ENCODE data around the gene PEX16. TPM values are rescaled to one million over a fixed set of nuclear protein-coding genes. Genes with fewer than 3 reads are reported as not detected.

Gene PEX16
- total and polyA plus RNA-seq, 9 of the 15 experiments (the other 6 are each of a cell fraction or from before 2014, with no cell fraction given), result 1.5 to 43.9 (median 14.6) TPM

- H4K20me1 ChIP-seq (replicated peaks; ENCODE audit: control insufficient read depth, insufficient read depth, low read length), result 0 out of 2 replicates have a peak, but pooled peaks cover 3% of the 10 kb centered on the region
- peak overlapping the region in 1 of 2 experiments; percentile 38; a peak in 1 of 4 replicates for H3K9ac ChIP-seq (ENCODE audit: insufficient read depth in 1 of 2, low read depth in 2 of 2, low read length in 2 of 2)
- no peaks in the 10 kb centered on the region for H3K79me2 ChIP-seq (ENCODE audit: control insufficient read depth, insufficient read depth, low read length)
- H3K27me3 ChIP-seq (ENCODE audit: control insufficient read depth in 2 of 2, insufficient read depth in 2 of 2, low read length in 2 of 2), result no peaks in the 10 kb centered on the region
- H3K9me3 ChIP-seq (replicated peaks; ENCODE audit: control insufficient read depth, insufficient read depth, low read depth, low read length), result no peaks in the 10 kb centered on the region
- H3K4me1 ChIP-seq (replicated peaks in 1 of 2; ENCODE audit: control insufficient read depth in 2 of 2, insufficient read depth in 2 of 2, low read length in 2 of 2), result peaks cover 8 to 55% of the 10 kb centered on the region in 2 experiments; a peak in 4 of 5 replicates
- H3K27ac ChIP-seq (ENCODE audit: extremely low read depth, low read depth, low read length), result no peak overlapping the region
- no peak overlapping the region for H3K4me2 ChIP-seq (ENCODE audit: insufficient read depth, low read length)
- no TSS peak for BruUV-seq (replicated peaks)
- TF ChIP-seq NR2C1 (IDR thresholded peaks at IDR 0.05) (no peak), NR2C1 (tag; IDR thresholded peaks at IDR 0.05) (no peak), POLR2G (IDR thresholded peaks at IDR 0.05; ENCODE audit: low read depth, low read length) (peak; percentile 69), MXI1 (IDR thresholded peaks at IDR 0.05; ENCODE audit: low read depth, low read length) (no peak), POLR2H (tag; IDR thresholded peaks at IDR 0.05; ENCODE audit: low read depth) (no peak), NBN (IDR thresholded peaks at IDR 0.05; ENCODE audit: low read depth) (no peak), ZNF175 (CRISPR knock-in tag; IDR thresholded peaks at IDR 0.05; ENCODE audit: low read depth) (no peak), KAT2B (IDR thresholded peaks at IDR 0.05; ENCODE audit: low read depth, low read length) (no peak), TCF3 (CRISPR knock-in tag; IDR thresholded peaks at IDR 0.05) (no peak), NFIC (IDR thresholded peaks at IDR 0.05) (no peak)
- POLR2A ChIA-PET, result interaction anchor here (0.6 to 1.1 kb wide), 2 partner anchors 11 to 331 kb away, joined by 3 read pairs; no protein-coding TSS in a partner anchor
- ATAC-seq (no peak; the same call in 2 of the 3 replicates), DNase-seq (ENCODE audit: extremely low read depth in 1 of 4, low spot score in 3 of 4) (no peak), FAIRE-seq (no peak)
- H2AFZ ChIP-seq (ENCODE audit: low read depth, low read length), result no peak overlapping the region
- peaks cover 6% of the 10 kb centered on the region for H3K9me1 ChIP-seq (ENCODE audit: control insufficient read depth, insufficient read depth, low read length)
- CTCF ChIA-PET (ENCODE audit: low intra/inter-chr PET ratio), result no interaction called here
- intact Hi-C loops (cut with micrococcal nuclease) (no loop called here), in situ Hi-C loops (cut with MboI) (no loop called here)
- H3K4me3 ChIP-seq, result no peak overlapping the region
- WGBS (ENCODE audit: insufficient coverage, low coverage, missing lambda C conversion rate), result 77% methylated on average over 8 of the region's 8 CpGs
- peaks cover 16% of the 10 kb centered on the region; the same call in 1 of the 3 replicates for H3K36me3 ChIP-seq (ENCODE audit: control insufficient read depth, insufficient read depth, low read length)
These were observed 9.7 kb downstream of the PEX16 start for GRCh38 chr11:45907911-45908370.

Data from K562 (cell line).